ENCODE results near the gene TSPAN15. TPM values are rescaled to one million over a fixed set of nuclear protein-coding genes. Genes with fewer than 3 reads are reported as not detected.

Gene TSPAN15
- total and polyA plus RNA-seq, 3 donors from 2014 or later: 29.7 to 37.5 (median 35.3) TPM

DNA sequence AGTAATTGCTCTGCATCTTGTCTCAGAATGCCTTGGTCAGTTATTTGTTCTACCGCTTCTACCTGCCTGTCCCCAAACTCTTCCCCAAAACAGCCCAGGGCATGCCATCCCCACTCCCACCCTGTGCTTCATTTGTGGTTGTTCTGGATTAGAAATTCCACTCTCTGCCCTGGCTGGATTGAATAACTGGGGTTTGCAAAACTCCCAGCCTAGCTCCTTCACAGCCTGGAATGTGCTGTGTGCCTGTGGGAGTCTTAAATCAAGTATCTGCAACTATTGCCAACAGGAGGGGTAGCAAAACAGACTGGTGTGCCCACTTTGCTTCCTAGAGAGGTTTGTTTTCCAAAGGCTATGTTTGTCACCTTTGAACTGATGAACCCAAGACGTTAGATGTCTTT, 24.2 kb downstream of the TSPAN15 start:
- no peak overlapping the region for H3K27ac ChIP-seq
- TF ChIP-seq, protein P1, sequence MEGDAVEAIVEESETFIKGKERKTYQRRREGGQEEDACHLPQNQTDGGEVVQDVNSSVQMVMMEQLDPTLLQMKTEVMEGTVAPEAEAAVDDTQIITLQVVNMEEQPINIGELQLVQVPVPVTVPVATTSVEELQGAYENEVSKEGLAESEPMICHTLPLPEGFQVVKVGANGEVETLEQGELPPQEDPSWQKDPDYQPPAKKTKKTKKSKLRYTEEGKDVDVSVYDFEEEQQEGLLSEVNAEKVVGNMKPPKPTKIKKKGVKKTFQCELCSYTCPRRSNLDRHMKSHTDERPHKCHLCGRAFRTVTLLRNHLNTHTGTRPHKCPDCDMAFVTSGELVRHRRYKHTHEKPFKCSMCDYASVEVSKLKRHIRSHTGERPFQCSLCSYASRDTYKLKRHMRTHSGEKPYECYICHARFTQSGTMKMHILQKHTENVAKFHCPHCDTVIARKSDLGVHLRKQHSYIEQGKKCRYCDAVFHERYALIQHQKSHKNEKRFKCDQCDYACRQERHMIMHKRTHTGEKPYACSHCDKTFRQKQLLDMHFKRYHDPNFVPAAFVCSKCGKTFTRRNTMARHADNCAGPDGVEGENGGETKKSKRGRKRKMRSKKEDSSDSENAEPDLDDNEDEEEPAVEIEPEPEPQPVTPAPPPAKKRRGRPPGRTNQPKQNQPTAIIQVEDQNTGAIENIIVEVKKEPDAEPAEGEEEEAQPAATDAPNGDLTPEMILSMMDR (IDR thresholded peaks at IDR 0.05): no peak
- no peak for TF ChIP-seq POLR2A (IDR thresholded peaks at IDR 0.05)
- H3K9me3 ChIP-seq: no peaks in the 10 kb centered on the region
- H3K27me3 ChIP-seq: no peaks in the 10 kb centered on the region
- intact Hi-C loops (cut with DNase I; ENCODE audit: low total_unique reads): no loop called here
- DNase-seq: no peak
- 64 to 86% methylated on average over 2 of the region's 2 CpGs for WGBS, 2 donors
- no peak overlapping the region for H3K4me3 ChIP-seq
- no peaks in the 10 kb centered on the region for H3K36me3 ChIP-seq (ENCODE audit: low read depth, missing control alignments)
- peaks cover 5% of the 10 kb centered on the region for H3K4me1 ChIP-seq

DNA sequence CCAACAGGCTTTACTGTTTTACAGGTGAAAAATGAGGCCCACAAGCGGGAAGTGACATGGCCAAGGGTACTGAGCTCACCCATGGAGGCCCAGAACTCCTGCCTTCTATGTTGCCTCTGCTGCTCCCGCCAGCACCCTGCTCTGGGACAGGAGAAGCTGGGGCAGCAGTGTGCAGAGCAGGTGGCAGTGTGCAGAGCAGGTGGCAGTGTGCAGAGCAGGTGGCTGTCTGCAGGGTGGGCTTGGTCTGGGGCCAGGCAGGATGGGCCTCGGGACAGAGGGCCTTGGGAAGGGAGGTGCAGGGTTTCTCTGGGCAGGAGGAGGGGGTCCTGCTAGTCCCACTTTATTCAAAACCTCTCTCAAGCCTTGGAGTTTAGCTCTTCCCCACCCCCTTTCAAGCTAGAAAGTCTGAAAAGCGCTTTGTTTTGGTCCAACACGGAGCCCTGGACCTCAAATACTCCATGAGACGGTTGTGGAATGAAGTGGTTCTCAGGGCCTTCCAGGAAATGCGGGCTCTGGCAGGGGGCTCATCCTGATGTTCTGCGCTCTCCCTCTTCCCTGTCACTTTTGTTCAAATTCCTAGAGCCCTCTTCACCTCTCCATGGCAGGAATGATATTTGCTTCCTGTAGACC, 26.8 kb downstream of the TSPAN15 start:
- Histone ChIP-seq H3K9me3 (no peaks in the 10 kb centered on the region), H3K36me3 (ENCODE audit: low read depth, missing control alignments) (no peaks in the 10 kb centered on the region), H3K4me3 (no peak overlapping the region), H3K27ac (no peak overlapping the region), H3K4me1 (peaks cover 5% of the 10 kb centered on the region), H3K27me3 (no peaks in the 10 kb centered on the region)
- intact Hi-C loops (cut with DNase I; ENCODE audit: low total_unique reads): no loop called here
- DNase-seq: no peak
- TF ChIP-seq, protein P1 (IDR thresholded peaks at IDR 0.05): no peak
- TF ChIP-seq POLR2A (IDR thresholded peaks at IDR 0.05): no peak
- whole genome bisulfite sequencing, 2 donors: 93 to 94% methylated on average over 8 of the region's 8 CpGs

DNA sequence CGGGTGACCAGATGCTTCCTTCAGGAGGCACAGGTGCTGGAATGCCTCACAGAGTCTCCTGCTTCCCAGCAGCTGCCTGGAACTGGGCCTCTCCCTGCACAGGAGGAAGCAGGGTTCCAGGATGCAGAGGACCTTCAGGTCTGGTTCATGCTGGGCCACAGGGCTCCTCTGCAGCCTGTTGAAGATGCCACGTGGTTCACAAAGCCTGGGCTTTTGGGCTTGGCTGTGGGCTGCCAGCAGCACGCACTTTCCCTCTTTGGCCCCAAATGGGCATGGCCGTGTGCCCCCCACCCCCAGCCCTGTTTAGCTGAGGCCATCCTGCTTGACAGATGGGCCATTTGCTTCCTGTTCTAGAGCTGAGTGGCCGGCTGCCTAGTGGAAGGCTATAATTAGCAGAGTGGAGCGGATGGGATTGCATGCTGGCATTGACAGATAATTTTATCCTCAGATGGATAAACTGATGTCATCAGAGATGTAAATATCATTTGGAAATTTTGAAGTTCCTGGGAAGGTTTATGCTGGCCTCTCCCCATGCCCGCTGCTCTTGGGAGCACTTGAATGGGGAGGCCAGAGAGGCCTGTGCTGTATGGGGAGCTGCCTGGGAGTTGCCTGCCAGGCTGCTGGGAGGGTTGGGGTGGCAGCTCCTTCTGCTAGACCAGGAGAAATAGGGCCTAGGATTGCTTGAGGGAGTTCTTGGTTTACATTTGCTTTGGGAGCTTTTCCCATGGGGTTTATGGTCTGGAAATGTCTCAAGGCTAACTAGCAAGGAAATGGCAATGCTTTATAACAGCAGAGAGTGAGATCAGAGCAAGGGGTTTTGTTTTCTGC, 28.2 kb downstream of the TSPAN15 start:
- H3K36me3 ChIP-seq (ENCODE audit: low read depth, missing control alignments): no peaks in the 10 kb centered on the region
- H3K4me3 ChIP-seq: no peak overlapping the region
- intact Hi-C loops (cut with DNase I; ENCODE audit: low total_unique reads): no loop called here
- H3K27ac ChIP-seq: peak overlapping the region in 1 of 2 donors; percentile 37
- no peak for TF ChIP-seq POLR2A (IDR thresholded peaks at IDR 0.05)
- TF ChIP-seq, protein P1 (IDR thresholded peaks at IDR 0.05): no peak
- H3K4me1 ChIP-seq: peaks cover 5% of the 10 kb centered on the region
- DNase-seq: no peak
- no peaks in the 10 kb centered on the region for H3K9me3 ChIP-seq
- no peaks in the 10 kb centered on the region for H3K27me3 ChIP-seq
- 83 to 89% methylated on average over 2 to 7 of the region's 7 CpGs for WGBS, 2 donors

DNA sequence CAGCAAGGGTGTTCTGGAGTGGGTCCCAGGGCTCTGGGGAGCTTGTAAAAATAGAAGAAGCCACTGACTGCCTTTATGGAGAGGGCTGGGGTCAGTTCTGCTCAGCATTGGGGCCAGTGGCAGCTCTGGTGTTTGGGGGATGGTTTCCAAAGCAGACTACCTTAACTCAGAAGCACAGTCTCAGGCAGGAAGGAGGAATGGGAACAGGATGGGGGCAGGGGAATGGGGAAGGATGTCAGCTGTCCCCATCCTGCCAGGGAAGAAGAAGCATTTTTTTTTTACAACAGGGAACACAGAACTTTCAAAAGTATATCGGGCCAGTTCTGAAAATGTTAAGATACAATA, 28.8 kb downstream of the TSPAN15 start:
- WGBS, 2 donors: 46 to 50% methylated on average over 1 of the region's 1 CpG

More for the DNA sequence above, 28.8 kb downstream of the TSPAN15 start:
- no peak for DNase-seq
- intact Hi-C loops (cut with DNase I; ENCODE audit: low total_unique reads): no loop called here
- no peaks in the 10 kb centered on the region for H3K9me3 ChIP-seq
- H3K27ac ChIP-seq: peak overlapping the region in 1 of 2 donors; percentile 45
- no peak overlapping the region for H3K4me3 ChIP-seq
- TF ChIP-seq POLR2A (IDR thresholded peaks at IDR 0.05): no peak
- TF ChIP-seq, protein P1 (IDR thresholded peaks at IDR 0.05): no peak
- H3K36me3 ChIP-seq (ENCODE audit: low read depth, missing control alignments): no peaks in the 10 kb centered on the region
- H3K4me1 ChIP-seq: peaks cover 5% of the 10 kb centered on the region
- no peaks in the 10 kb centered on the region for H3K27me3 ChIP-seq

Measured in testis (tissue), 3 donors.